Measurements from ENCODE around the gene OVOL1. TPM values are rescaled to one million over a fixed set of nuclear protein-coding genes. Genes with fewer than 3 reads are reported as not detected.

OVOL1 gene
- total and polyA plus RNA-seq, 4 donors, result 0.05 TPM; not detected in 3

- WGBS, result 74% methylated on average over 42 of the region's 42 CpGs
- no peaks in the 10 kb centered on the region for H3K9me3 ChIP-seq (ENCODE audit: control insufficient read depth in 4 of 4, low read length in 3 of 4)
- no peak for DNase-seq (ENCODE audit: low spot score)
- no peak overlapping the region for H3K9ac ChIP-seq (ENCODE audit: low read depth in 1 of 2, low read length in 2 of 2)
- no peaks in the 10 kb centered on the region for H3K36me3 ChIP-seq (ENCODE audit: control insufficient read depth in 4 of 4, insufficient read depth in 3 of 4, low read depth in 1 of 4, low read length in 3 of 4)
- H3K27ac ChIP-seq (ENCODE audit: low read depth in 1 of 2, low read length in 2 of 2), result no peak overlapping the region
- H3K27me3 ChIP-seq (ENCODE audit: control insufficient read depth in 4 of 4, insufficient read depth in 4 of 4, low read length in 3 of 4), result no peaks in the 10 kb centered on the region
- peak; percentile 36 to 62 for TF ChIP-seq HNF4A (conservative IDR thresholded peaks at IDR 0.05)
- no peak for TF ChIP-seq TAF1 (conservative IDR thresholded peaks at IDR 0.05)
- TF ChIP-seq SP1 (IDR thresholded peaks at IDR 0.05), result peak; percentile 34
- H3K4me3 ChIP-seq (ENCODE audit: low read depth in 1 of 3, low read length in 3 of 3), result no peak overlapping the region
- no peaks in the 10 kb centered on the region for H3K4me1 ChIP-seq (ENCODE audit: control insufficient read depth in 4 of 4, insufficient read depth in 4 of 4, low read length in 3 of 4)
Observed at GRCh38 chr11:65794570-65795510, 8.0 kb downstream of the OVOL1 start.

- 78% methylated on average over 15 of the region's 15 CpGs for WGBS
- Histone ChIP-seq H3K27ac (ENCODE audit: low read depth in 1 of 2, low read length in 2 of 2) (no peak overlapping the region), H3K4me3 (ENCODE audit: low read depth in 1 of 3, low read length in 3 of 3) (no peak overlapping the region), H3K9me3 (ENCODE audit: control insufficient read depth in 4 of 4, low read length in 3 of 4) (no peaks in the 10 kb centered on the region), H3K9ac (ENCODE audit: low read depth in 1 of 2, low read length in 2 of 2) (no peak overlapping the region), H3K36me3 (ENCODE audit: control insufficient read depth in 4 of 4, insufficient read depth in 3 of 4, low read depth in 1 of 4, low read length in 3 of 4) (no peaks in the 10 kb centered on the region), H3K27me3 (ENCODE audit: control insufficient read depth in 4 of 4, insufficient read depth in 4 of 4, low read length in 3 of 4) (no peaks in the 10 kb centered on the region), H3K4me1 (ENCODE audit: control insufficient read depth in 4 of 4, insufficient read depth in 4 of 4, low read length in 3 of 4) (no peaks in the 10 kb centered on the region)
- no peak for DNase-seq (ENCODE audit: low spot score)
- TF ChIP-seq JUND (IDR thresholded peaks at IDR 0.05) (no peak), CTCF (IDR thresholded peaks at IDR 0.05; ENCODE audit: low read depth, low read length, missing input control) (no peak), ZBTB33 (IDR thresholded peaks at IDR 0.05) (no peak), GABPA (IDR thresholded peaks at IDR 0.05 in 1 of 2, conservative IDR thresholded peaks at IDR 0.05 in 1 of 2) (no peak), RAD21 (IDR thresholded peaks at IDR 0.05) (no peak), FOXA2 (IDR thresholded peaks at IDR 0.05) (no peak), YY1 (IDR thresholded peaks at IDR 0.05) (no peak), MAX (IDR thresholded peaks at IDR 0.05) (no peak), SP1 (IDR thresholded peaks at IDR 0.05) (no peak), RXRA (IDR thresholded peaks at IDR 0.05) (no peak), FOXA1 (IDR thresholded peaks at IDR 0.05) (no peak), ATF3 (IDR thresholded peaks at IDR 0.05) (no peak), HNF4G (IDR thresholded peaks at IDR 0.05) (no peak), NR2F2 (IDR thresholded peaks at IDR 0.05) (no peak), REST (IDR thresholded peaks at IDR 0.05) (no peak), TAF1 (conservative IDR thresholded peaks at IDR 0.05) (no peak), EGR1 (IDR thresholded peaks at IDR 0.05; ENCODE audit: low read depth in 2 of 2) (no peak), HNF4A (conservative IDR thresholded peaks at IDR 0.05) (no peak)
Observed at GRCh38 chr11:65796726-65797601, 10.1 kb downstream of the OVOL1 start.

Data from liver (tissue), 9 donors.